HUES48 (cell line): ENCODE results near the gene NFATC3.
"Not testable (repeated sequence)": the region's sequence is repeated elsewhere in the genome, so short reads cannot be mapped to it uniquely, and the experiment has no call there.

ENCODE experiments used
- H3K27ac ChIP-seq: one replicate; pipeline ENCODE4 v1.7.0; 2013; ENCODE audit warnings: low read depth, low read length, inconsistent platforms
- H3K27me3 ChIP-seq: 2 replicates; pipeline ENCODE4 v1.6.1; 2013; ENCODE audit warnings: mild to moderate bottlenecking, low read length; ENCODE audit not compliant: control insufficient read depth, insufficient read depth
- H3K36me3 ChIP-seq: 2 replicates; pipeline ENCODE4 v1.6.1; 2013; ENCODE audit warnings: low read length; ENCODE audit not compliant: control insufficient read depth, insufficient read depth
- H3K4me1 ChIP-seq: 2 replicates; pipeline ENCODE4 v1.6.1; 2013; ENCODE audit warnings: mild to moderate bottlenecking, low read length; ENCODE audit not compliant: control insufficient read depth, insufficient read depth
- H3K4me3 ChIP-seq: 2 replicates; pipeline ENCODE4 v1.5.1; 2013; ENCODE audit warnings: mild to moderate bottlenecking, low read depth, low read length
- H3K9ac ChIP-seq: 2 replicates; pipeline ENCODE4 v1.6.1; 2013; ENCODE audit warnings: mild to moderate bottlenecking, low read depth, low read length, moderate library complexity
- H3K9me3 ChIP-seq: 2 replicates; pipeline ENCODE4 v1.6.1; 2013; ENCODE audit warnings: low read length; ENCODE audit not compliant: control insufficient read depth, insufficient read depth

The NFATC3 gene

GRCh38 chr16:68090533-68090932 is 5.4 kb downstream of the NFATC3 start:
- Histone ChIP-seq H3K4me3 (no peak overlapping the region), H3K9me3 (no peaks in the 10 kb centered on the region), H3K27ac (no peak overlapping the region), H3K4me1 (peaks cover 22% of the 10 kb centered on the region), H3K36me3 (no peaks in the 10 kb centered on the region), H3K9ac (no peak overlapping the region), H3K27me3 (no peaks in the 10 kb centered on the region)

- H3K36me3 ChIP-seq = no peaks in the 10 kb centered on the region
- H3K27me3 ChIP-seq = no peaks in the 10 kb centered on the region
- H3K4me3 ChIP-seq = no peak overlapping the region
- H3K9ac ChIP-seq = no peak overlapping the region
- H3K4me1 ChIP-seq = peaks cover 22% of the 10 kb centered on the region
- H3K9me3 ChIP-seq = no peaks in the 10 kb centered on the region
- H3K27ac ChIP-seq = no peak overlapping the region
Observed at GRCh38 chr16:68091380-68092261, 6.5 kb downstream of the NFATC3 start.

DNA sequence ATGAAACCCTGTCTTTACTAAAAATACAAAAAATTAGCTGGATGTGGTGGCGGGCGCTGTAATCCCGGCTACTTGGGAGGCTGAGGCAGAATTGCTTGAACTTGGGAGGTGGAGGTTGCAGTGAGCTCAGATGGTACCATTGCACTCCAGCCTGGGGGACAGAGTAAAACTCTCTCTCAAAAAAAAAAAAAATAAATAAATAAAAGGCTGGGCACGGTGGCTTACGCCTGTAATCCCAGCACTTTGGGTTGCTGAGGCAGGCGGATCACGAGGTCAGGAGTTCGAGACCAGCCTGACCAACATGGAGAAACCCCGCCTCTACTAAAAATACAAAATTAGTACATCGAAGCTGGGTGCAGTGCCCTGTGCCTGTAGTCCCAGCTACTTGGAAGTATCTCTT is 7.1 kb downstream of the NFATC3 start:
- not testable (repeated sequence) for H3K36me3 ChIP-seq, H3K27ac ChIP-seq, H3K9me3 ChIP-seq, H3K4me3 ChIP-seq, H3K9ac ChIP-seq, H3K27me3 ChIP-seq
- peaks cover 22% of the 10 kb centered on the region for H3K4me1 ChIP-seq

- Histone ChIP-seq H3K36me3 (no peaks in the 10 kb centered on the region; the same call in 1 of the 2 replicates), H3K27me3 (no peaks in the 10 kb centered on the region), H3K9ac (no peak overlapping the region), H3K4me3 (no peak overlapping the region), H3K4me1 (peaks cover 28% of the 10 kb centered on the region), H3K9me3 (no peaks in the 10 kb centered on the region), H3K27ac (no peak overlapping the region)
Observed at GRCh38 chr16:68093816-68094613, 8.8 kb downstream of the NFATC3 start.

DNA sequence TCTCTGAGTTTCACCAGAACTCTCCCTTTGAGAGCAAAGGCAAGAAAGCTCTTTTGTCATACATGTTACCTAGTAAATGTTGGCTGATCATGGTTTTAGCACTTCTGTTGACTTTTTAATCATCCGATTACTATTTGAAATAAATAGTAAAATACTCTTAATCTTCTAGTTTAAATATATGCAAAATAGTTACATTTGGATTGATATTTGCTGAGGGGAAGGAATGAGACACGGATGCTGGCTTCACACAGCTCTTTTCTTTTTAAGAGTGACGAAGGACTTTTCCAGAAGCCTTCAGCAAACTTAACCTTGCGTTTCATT is 9.4 kb downstream of the NFATC3 start:
- no peaks in the 10 kb centered on the region; the same call in 1 of the 2 replicates for H3K36me3 ChIP-seq
- no peak overlapping the region for H3K9ac ChIP-seq
- H3K4me3 ChIP-seq = no peak overlapping the region
- H3K9me3 ChIP-seq = no peaks in the 10 kb centered on the region
- H3K27me3 ChIP-seq = no peaks in the 10 kb centered on the region
- peaks cover 28% of the 10 kb centered on the region for H3K4me1 ChIP-seq
- no peak overlapping the region for H3K27ac ChIP-seq

DNA sequence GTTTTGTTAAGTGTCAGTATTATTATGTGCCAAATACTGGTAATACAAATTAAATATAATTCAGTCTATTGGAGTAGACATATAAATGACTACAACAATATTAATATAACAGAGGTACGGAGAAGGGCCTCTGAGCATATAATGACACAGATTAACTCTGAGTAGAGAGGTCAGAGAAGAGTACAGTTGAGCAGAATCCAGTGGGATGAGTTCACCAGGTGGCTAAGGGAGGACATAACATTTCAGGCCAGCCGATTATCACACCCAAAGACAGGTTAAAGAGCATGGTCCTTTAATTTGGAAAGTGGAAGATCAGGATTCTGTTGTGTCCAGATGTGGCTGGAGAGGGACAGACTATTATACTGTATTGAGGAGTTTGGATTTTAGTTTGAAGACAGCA is 11.3 kb downstream of the NFATC3 start:
- H3K27me3 ChIP-seq = no peaks in the 10 kb centered on the region
- H3K27ac ChIP-seq = no peak overlapping the region
- peaks cover 24% of the 10 kb centered on the region for H3K4me1 ChIP-seq
- no peak overlapping the region for H3K4me3 ChIP-seq
- H3K9me3 ChIP-seq = no peaks in the 10 kb centered on the region
- no peaks in the 10 kb centered on the region; the same call in 1 of the 2 replicates for H3K36me3 ChIP-seq
- no peak overlapping the region for H3K9ac ChIP-seq

DNA sequence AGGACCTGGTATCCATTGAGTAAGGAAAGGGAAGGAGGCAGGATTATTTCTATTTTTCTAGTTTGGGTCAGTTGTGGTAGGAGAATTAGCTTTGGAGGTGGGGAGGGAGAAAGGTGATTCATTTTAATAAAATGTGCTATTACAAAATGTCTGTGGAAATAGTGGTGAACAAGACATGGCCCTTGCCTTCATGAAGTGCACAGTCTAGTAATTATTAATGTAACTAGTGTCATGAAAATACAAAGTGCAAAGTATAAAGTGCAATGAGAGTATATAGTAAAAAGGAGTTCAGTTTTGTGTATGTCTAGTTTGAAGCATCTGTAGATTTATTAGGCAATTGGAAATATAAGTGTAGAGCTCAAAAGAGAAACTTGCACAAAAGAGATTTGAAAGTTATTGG is 11.9 kb downstream of the NFATC3 start:
- no peak overlapping the region for H3K27ac ChIP-seq
- H3K4me3 ChIP-seq = no peak overlapping the region
- no peaks in the 10 kb centered on the region for H3K27me3 ChIP-seq
- no peak overlapping the region for H3K9ac ChIP-seq
- no peaks in the 10 kb centered on the region for H3K9me3 ChIP-seq
- H3K4me1 ChIP-seq = peaks cover 20% of the 10 kb centered on the region
- H3K36me3 ChIP-seq = no peaks in the 10 kb centered on the region; the same call in 1 of the 2 replicates

DNA sequence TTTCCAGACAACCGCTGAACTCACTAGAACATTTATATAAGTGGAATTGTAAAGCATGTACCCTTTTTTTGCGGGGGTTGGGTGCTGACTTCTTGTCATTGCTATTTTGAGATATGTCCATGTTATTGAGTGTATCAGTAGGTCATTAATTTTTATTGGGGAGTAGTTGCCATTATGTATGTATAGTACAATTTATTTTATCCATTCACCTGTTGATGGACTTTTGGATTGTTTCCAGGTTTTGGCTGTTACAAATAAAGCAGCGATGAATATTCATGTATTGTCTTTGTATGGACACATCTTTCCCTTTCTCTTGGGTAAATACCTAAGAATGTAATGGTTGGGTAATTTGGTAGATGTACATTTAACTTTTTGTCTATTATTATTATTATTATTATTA is 12.7 kb downstream of the NFATC3 start:
- no peak overlapping the region for H3K27ac ChIP-seq
- H3K9me3 ChIP-seq = no peaks in the 10 kb centered on the region
- H3K4me1 ChIP-seq = peaks cover 20% of the 10 kb centered on the region
- no peaks in the 10 kb centered on the region; the same call in 1 of the 2 replicates for H3K36me3 ChIP-seq
- no peak overlapping the region for H3K4me3 ChIP-seq
- no peaks in the 10 kb centered on the region for H3K27me3 ChIP-seq
- H3K9ac ChIP-seq = no peak overlapping the region

DNA sequence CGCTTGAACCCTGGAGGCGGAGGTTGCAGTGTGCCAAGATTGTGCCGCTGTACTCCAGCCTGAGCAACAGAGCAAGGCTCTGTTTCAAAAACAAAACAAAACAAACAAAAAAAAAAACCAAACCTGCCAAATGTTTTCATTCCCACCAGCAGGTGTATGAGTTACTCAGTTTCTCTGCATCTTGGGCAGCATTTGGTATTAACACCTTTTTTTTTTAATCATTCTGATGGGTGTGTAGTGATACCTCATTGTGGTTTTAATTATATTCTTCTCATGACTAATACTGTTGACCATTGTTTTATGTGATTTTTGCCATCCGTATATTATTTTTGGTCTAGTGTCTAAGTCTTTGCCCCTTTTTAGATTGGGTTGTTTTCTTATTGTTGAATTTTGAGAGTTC is 15.3 kb downstream of the NFATC3 start:
- Histone ChIP-seq H3K27ac (no peak overlapping the region), H3K36me3 (no peaks in the 10 kb centered on the region; the same call in 1 of the 2 replicates), H3K4me1 (0 out of 2 replicates have a peak, but pooled peaks cover 6% of the 10 kb centered on the region), H3K4me3 (no peak overlapping the region), H3K9me3 (no peaks in the 10 kb centered on the region), H3K27me3 (no peaks in the 10 kb centered on the region), H3K9ac (no peak overlapping the region)

- Histone ChIP-seq H3K4me3 (no peak overlapping the region), H3K36me3 (no peaks in the 10 kb centered on the region), H3K9ac (no peak overlapping the region), H3K9me3 (no peaks in the 10 kb centered on the region), H3K27ac (no peak overlapping the region), H3K27me3 (no peaks in the 10 kb centered on the region), H3K4me1 (no peaks in the 10 kb centered on the region)
Observed at GRCh38 chr16:68105611-68106010, 20.4 kb downstream of the NFATC3 start.
